Activated T-cell treated with anti-CD3 and anti-CD28 coated beads, Interleukin-2, amount 50 U/mL, for 24 hours (primary cell): ENCODE data around the gene AK8.
A peak's percentile ranks its signal among the peaks of the same experiment; 100 is the strongest.

Source experiments
- DNase-seq: peaks from one replicate; pipeline ENCODE4 v3.0.0-alpha.2; 2020
- H3K27ac Mint-ChIP-seq: 2 replicates; pipeline ENCODE4 v1.8.0; 2020; ENCODE audit warnings: mild to moderate bottlenecking, mixed read lengths
- H3K27me3 Mint-ChIP-seq: 2 replicates; pipeline ENCODE4 v1.8.0; 2020; ENCODE audit warnings: mixed read lengths
- H3K36me3 Mint-ChIP-seq: 2 replicates; pipeline ENCODE4 v1.8.0; 2020; ENCODE audit warnings: low read depth, mixed read lengths
- H3K4me1 Mint-ChIP-seq: 2 replicates; pipeline ENCODE4 v1.8.0; 2020; ENCODE audit warnings: low read depth, mixed read lengths
- H3K4me3 Mint-ChIP-seq: 2 replicates; pipeline ENCODE4 v1.8.0; 2020; ENCODE audit warnings: mild to moderate bottlenecking, moderate library complexity, mixed read lengths
- H3K9me3 Mint-ChIP-seq: 2 replicates; pipeline ENCODE4 v1.8.0; 2020; ENCODE audit warnings: mixed read lengths

The AK8 gene

DNA sequence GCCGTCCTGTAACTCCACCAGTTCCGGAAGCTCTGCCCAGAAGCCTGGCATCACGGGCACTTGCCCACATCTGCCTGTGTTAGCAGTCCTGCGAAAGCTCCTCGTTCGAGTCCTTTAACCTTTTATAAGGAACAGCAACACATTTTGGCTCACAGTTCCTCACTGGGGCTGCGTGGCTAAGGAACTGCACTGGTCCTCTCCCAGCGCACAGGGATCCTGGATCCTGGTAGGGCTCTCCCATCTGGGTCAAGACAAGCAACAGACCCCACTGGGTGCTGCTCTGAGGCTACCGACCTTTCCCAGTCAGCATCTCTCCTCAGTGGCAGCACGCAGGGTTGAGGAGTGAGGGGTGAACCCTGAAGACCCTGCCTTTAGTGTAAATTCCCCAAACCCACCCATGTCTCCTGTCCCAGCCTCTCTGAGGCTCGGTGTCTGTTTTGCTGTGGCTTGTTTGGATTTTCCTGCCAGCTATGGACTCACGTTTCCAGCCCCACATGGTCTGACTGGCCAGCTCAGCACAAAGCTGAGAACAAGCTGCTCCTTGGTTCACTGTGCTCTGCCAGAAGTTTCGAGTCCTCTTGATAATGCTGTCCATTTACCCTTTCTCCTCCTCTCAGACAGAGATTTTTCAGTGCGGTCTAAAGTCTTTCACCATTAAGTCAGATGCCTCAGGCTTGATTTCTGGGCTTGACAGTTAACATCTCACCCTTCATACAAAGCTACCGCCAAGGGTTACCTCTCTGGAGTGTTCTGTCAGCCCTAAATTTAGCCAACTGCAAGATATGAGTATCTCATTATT lies 80.0 kb downstream of the AK8 start:
- no peaks in the 10 kb centered on the region for H3K36me3 Mint-ChIP-seq
- no peak for DNase-seq

GRCh38 chr9:132795511-132796303 lies 82.4 kb downstream of the AK8 start:
- Mint-ChIP-seq H3K36me3 (no peaks in the 10 kb centered on the region), H3K4me1 (peaks cover 1% of the 10 kb centered on the region), H3K27ac (no peak overlapping the region), H3K27me3 (peaks cover 49% of the 10 kb centered on the region), H3K4me3 (no peak overlapping the region), H3K9me3 (no peaks in the 10 kb centered on the region)
- no peak for DNase-seq

More for the DNA sequence above, 80.0 kb downstream of the AK8 start:
- Mint-ChIP-seq H3K27me3 (peaks cover 58% of the 10 kb centered on the region), H3K9me3 (no peaks in the 10 kb centered on the region), H3K27ac (no peak overlapping the region), H3K4me1 (peaks cover 1% of the 10 kb centered on the region), H3K4me3 (no peak overlapping the region)

GRCh38 chr9:132794730-132795380 lies 83.2 kb downstream of the AK8 start:
- Mint-ChIP-seq H3K27me3 (peaks cover 49% of the 10 kb centered on the region), H3K4me3 (no peak overlapping the region), H3K4me1 (no peaks in the 10 kb centered on the region), H3K9me3 (no peaks in the 10 kb centered on the region), H3K36me3 (no peaks in the 10 kb centered on the region), H3K27ac (no peak overlapping the region)
- no peak for DNase-seq

GRCh38 chr9:132793606-132794580 lies 84.2 kb downstream of the AK8 start:
- no peak for DNase-seq
- H3K27me3 Mint-ChIP-seq = peaks cover 40% of the 10 kb centered on the region
- no peak overlapping the region for H3K27ac Mint-ChIP-seq
- peaks cover 3% of the 10 kb centered on the region for H3K4me1 Mint-ChIP-seq
- no peaks in the 10 kb centered on the region for H3K36me3 Mint-ChIP-seq
- H3K9me3 Mint-ChIP-seq = no peaks in the 10 kb centered on the region
- H3K4me3 Mint-ChIP-seq = no peak overlapping the region

DNA sequence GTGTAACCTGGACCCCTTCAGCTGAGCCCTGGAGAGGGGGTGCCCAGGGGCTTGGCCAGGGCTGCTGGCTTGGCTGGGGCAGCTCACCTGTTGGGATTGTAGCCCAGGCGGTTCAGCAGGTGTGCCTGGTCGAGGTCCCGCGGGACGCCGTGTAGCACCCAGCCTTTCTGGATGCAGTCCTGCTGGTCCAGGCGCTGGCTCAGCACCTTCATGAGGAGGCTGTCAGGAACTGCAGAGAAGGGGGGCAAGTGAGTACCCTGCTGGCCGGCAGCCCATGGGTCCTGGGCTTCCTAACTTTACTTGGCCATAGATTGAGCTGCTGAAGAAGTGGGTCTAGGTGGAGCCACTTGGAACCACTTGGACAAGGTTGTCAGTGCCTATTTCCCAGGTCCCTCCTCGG lies 85.5 kb downstream of the AK8 start:
- peaks cover 36% of the 10 kb centered on the region for H3K27me3 Mint-ChIP-seq
- no peaks in the 10 kb centered on the region for H3K9me3 Mint-ChIP-seq
- H3K27ac Mint-ChIP-seq = no peak overlapping the region
- no peak for DNase-seq
- H3K36me3 Mint-ChIP-seq = no peaks in the 10 kb centered on the region
- no peak overlapping the region for H3K4me3 Mint-ChIP-seq
- H3K4me1 Mint-ChIP-seq = peaks cover 7% of the 10 kb centered on the region

DNA sequence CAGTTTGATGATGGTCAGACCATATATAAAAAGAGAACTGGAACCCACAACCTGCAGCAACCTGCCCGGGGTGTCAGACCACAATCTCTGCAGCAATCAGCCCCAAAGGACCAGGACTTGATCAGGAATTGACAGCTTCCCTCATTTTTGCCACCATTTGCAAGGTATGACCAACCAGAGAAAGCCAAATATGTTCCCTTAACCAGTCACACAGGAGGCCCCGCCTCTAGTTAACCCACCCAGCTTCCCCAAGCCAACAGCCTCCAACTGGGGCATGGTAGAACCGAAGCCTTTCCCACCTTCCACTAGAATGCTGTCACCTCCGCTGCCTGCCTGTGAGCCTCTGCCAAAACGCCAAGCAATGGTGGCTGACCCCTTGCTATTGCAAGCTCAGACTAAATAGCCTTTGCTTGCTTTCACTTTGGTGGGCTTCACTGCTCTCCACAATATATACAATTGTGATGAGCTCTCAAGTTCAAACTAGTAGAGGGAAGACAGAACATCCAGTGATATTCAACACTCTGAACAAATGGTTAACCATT lies 86.3 kb downstream of the AK8 start:
- no peak overlapping the region for H3K4me3 Mint-ChIP-seq
- no peaks in the 10 kb centered on the region for H3K36me3 Mint-ChIP-seq
- H3K9me3 Mint-ChIP-seq = no peaks in the 10 kb centered on the region
- peaks cover 32% of the 10 kb centered on the region for H3K27me3 Mint-ChIP-seq
- no peak for DNase-seq
- H3K4me1 Mint-ChIP-seq = peaks cover 8% of the 10 kb centered on the region
- H3K27ac Mint-ChIP-seq = no peak overlapping the region

GRCh38 chr9:132789719-132790118 lies 88.4 kb downstream of the AK8 start:
- Mint-ChIP-seq H3K9me3 (no peaks in the 10 kb centered on the region), H3K4me1 (peaks cover 8% of the 10 kb centered on the region), H3K4me3 (no peak overlapping the region), H3K27ac (no peak overlapping the region), H3K27me3 (peaks cover 35% of the 10 kb centered on the region), H3K36me3 (no peaks in the 10 kb centered on the region)
- DNase-seq = no peak

- Mint-ChIP-seq H3K27ac (no peak overlapping the region), H3K9me3 (no peaks in the 10 kb centered on the region), H3K4me3 (no peak overlapping the region), H3K27me3 (peaks cover 31% of the 10 kb centered on the region), H3K36me3 (no peaks in the 10 kb centered on the region), H3K4me1 (peaks cover 8% of the 10 kb centered on the region)
- DNase-seq = no peak
Measured at GRCh38 chr9:132788378-132788777, 89.7 kb downstream of the AK8 start.

GRCh38 chr9:132787748-132788159 lies 90.3 kb downstream of the AK8 start:
- H3K4me3 Mint-ChIP-seq = no peak overlapping the region
- H3K9me3 Mint-ChIP-seq = no peaks in the 10 kb centered on the region
- no peak overlapping the region for H3K27ac Mint-ChIP-seq
- DNase-seq = no peak
- H3K4me1 Mint-ChIP-seq = peaks cover 8% of the 10 kb centered on the region
- H3K27me3 Mint-ChIP-seq = peaks cover 27% of the 10 kb centered on the region
- H3K36me3 Mint-ChIP-seq = no peaks in the 10 kb centered on the region

DNA sequence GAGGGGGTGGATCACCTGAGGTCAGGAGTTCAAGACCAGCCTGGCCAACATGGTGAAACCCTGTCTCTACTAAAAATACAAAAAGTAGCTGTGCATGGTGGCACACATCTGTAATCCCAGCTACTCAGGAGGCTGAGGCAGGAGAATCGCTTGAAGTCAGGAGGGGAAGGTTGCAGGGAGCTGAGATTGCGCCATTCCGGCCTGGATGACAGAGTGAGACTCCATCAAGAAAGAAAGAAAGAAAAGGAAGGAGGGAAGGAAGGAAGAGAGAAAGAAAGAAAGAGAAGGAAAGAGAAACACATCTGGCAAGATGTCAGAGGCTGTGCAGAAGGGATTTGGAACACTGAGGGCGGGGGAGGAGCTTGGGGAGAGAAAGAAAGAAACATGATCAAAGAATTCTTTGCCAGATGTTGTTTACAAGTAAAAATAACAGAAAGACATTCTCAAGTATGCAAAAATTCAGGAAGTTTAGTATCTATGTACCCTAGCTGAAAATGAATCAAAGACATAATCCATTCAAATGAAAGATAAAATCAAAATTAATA lies 93.7 kb downstream of the AK8 start:
- Mint-ChIP-seq H3K4me1 (peaks cover 18% of the 10 kb centered on the region), H3K9me3 (no peaks in the 10 kb centered on the region), H3K36me3 (no peaks in the 10 kb centered on the region), H3K27me3 (peaks cover 49% of the 10 kb centered on the region), H3K4me3 (no peak overlapping the region), H3K27ac (no peak overlapping the region)
- no peak for DNase-seq

- no peak for DNase-seq
- Mint-ChIP-seq H3K27me3 (peaks cover 51% of the 10 kb centered on the region), H3K9me3 (no peaks in the 10 kb centered on the region), H3K4me3 (no peak overlapping the region), H3K27ac (no peak overlapping the region), H3K4me1 (peaks cover 18% of the 10 kb centered on the region), H3K36me3 (no peaks in the 10 kb centered on the region)
Measured at GRCh38 chr9:132783006-132783405, 95.1 kb downstream of the AK8 start.

DNA sequence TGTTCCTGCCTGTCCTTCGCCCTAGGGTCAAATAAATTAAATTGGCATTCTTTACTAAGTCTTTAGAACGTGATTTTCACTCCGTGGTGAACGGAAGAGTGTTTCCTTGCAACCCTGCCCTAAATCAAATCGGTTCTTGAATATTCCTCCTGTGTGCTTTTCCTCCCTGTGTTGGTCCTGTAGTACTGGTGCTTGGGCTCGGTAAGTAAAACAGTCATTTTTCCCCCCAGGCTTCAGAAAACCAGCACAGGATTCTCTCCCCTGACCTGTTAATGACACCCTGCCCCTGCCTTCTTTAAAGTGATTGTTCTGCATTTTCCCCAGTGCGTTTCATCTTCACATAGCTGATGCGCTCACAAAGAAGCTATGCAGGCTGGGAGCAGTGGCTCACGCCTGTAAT lies 96.0 kb downstream of the AK8 start:
- Mint-ChIP-seq H3K27me3 (peaks cover 57% of the 10 kb centered on the region), H3K4me3 (no peak overlapping the region), H3K9me3 (no peaks in the 10 kb centered on the region), H3K4me1 (peaks cover 12% of the 10 kb centered on the region), H3K27ac (no peak overlapping the region), H3K36me3 (no peaks in the 10 kb centered on the region)
- DNase-seq = no peak

DNA sequence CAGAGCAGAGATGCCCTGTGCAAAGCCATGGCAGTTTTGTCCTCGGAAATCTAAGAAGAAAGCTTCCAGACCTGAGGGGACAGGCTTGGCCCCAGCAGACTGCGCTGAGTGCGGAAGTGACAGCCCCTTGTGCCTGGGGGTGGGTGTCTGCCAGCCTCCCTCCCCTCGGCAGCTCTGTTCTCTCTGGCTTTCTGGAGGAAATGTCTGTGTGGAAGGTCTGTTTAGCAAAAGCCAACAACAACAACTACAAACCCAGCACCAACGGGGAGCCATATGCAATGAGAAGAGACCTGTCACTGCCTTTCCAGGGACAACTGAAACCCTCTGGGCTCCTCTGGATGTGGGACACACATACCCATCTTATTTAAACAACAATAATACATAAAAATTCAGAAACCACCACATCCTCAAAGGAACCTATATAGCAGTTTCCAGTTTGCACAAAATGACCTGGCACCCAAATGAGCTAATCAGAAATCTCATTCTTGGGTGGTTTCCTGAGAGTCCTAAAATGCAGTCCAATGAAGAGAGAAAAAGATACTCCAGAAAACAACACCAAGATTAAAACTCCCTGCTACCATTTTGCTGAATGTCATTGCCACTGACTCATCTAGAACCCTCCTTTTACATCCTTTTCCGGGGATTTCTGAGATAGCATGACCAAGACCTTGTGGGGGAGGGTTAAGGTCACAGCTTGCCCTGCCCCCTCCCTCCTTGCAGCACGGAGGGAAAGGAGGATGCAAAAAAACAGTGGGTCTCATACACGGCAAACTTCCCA lies 97.7 kb downstream of the AK8 start:
- H3K9me3 Mint-ChIP-seq = no peaks in the 10 kb centered on the region
- DNase-seq = no peak
- no peaks in the 10 kb centered on the region for H3K36me3 Mint-ChIP-seq
- peaks cover 44% of the 10 kb centered on the region for H3K27me3 Mint-ChIP-seq
- H3K4me3 Mint-ChIP-seq = no peak overlapping the region
- peak overlapping the region; percentile 1 for H3K27ac Mint-ChIP-seq
- peaks cover 12% of the 10 kb centered on the region for H3K4me1 Mint-ChIP-seq
